ENCODE results near the gene NKX2-3.

DNA sequence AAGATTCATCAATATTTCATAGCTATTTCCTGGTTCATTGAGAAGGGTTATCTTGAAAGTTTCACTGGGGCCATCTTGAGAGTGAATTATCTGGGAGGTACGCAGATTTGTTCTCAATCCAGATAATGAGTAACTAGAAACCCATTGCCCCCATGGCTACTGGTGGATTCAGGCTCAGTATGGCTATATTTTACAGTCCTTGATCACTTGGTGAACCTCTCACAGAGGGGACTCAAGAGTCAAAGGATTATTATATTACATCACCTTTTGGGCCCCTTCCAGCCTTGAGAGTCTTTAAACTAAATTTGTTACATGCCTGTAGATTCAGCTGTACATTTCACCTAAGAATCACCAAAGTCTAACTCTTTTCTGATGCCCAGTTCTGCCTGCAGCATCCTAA, 11.6 kb downstream of the NKX2-3 start:
- TF ChIP-seq EZH2 (IDR thresholded peaks at IDR 0.05; ENCODE audit: borderline replicate concordance) (no peak), CTCF (IDR thresholded peaks at IDR 0.05; ENCODE audit: poor library complexity) (no peak)
